Endometrial microvascular endothelial cells (primary cell): Measurements from ENCODE around the gene TMEM273. TPM values are rescaled to one million over a fixed set of nuclear protein-coding genes. Genes with fewer than 3 reads are reported as not detected.

Experiments used
- in situ Hi-C: cut with HindIII; loops from 2 replicates; pipeline ENCODE4 v1.10.0; 2017; ENCODE audit warnings: low sequenced_read_pairs, low pct_unique_long_range_greater_than_20kb; ENCODE audit errors: inconsistent ontology term
- total RNA-seq: library from RNA; depleted of rRNA; stranded (reverse); fragments of >200 nt; gene quantifications from one replicate; pipeline ENCODE4 v1.2.3, GENCODE V29; 2015; ENCODE audit errors: inconsistent ontology term

TMEM273 gene
- total RNA-seq, 1 donor from 2014 or later = 0.19 TPM

DNA sequence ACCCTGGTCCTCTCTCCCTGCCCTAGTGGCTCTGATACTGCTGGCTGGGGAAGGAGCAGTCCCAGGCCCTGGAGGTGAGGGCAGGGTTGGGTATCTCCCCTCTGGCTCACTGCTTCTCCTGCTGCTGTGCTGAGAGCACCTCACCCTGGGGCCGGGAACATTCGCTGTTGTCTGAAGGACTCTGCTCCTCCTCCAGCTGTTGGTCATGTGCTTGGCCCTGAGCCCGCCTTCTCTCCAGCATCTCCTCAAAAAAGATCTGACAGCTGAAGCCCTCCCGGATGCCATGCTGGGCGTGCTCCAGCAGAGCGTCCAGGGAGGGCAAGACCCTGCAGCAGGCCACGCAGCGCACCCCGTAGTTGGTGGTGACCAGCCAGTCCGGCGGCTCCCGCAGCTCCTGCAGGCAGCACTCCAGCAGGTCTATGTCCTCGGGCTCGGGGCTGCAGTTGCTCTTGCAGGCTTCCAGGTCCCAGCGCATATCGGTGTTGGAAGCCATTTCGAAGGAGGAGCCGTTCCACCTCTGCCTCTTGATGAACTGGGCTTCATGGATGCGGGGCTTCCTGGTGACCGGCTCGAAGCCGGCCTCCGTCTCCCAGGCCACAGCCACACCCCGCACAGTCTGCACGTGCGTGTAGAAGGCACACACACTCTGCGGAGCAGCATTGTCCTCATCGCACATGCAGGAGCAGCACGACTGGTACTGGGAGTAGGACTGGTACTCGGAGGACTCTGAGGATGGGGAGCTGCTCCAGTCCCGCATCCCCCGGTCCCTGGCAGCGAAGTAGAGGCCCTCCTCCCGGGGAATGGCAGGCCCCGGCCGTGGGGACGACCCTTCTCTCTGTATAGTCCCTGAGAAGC is 56.5 kb downstream of the TMEM273 start:
- in situ Hi-C loops = no loop called here

DNA sequence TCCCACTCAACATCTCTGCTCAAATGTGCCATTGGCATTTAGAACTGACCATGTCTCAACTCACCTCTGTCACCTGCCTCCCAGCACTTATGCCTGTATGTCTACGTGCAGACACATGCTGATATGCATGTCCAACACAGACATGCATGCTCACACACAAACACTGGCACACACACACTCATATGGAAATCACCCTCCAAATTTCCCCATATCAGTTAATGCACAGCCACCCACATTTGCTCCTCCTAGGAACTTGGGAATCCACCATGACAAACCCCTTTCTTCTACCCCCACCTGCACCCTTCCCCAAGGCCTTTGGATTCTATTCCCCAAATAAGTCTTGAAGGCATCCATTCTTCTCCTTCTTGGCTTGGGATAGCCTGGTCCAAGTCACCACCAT is 58.8 kb downstream of the TMEM273 start:
- in situ Hi-C loops = no loop called here

DNA sequence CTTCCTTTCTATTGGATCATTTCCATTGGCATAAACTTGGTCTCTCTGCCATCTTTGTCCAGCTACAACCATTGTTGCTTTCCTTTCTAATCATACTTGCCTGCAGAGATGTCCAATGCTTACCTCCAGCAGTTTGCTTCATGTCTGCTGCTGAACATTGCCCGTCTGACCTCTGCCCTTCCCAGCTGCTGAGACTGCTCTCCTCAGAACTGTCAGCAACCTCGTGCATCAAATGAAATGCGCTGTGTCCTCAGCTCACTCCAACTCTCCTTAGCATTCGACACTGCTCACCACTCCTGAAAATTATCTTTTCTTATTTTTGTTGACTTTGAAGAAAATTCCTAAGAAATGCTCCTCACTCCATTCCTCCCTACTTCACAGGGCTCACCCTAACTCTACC is 59.3 kb downstream of the TMEM273 start:
- in situ Hi-C loops = no loop called here

DNA sequence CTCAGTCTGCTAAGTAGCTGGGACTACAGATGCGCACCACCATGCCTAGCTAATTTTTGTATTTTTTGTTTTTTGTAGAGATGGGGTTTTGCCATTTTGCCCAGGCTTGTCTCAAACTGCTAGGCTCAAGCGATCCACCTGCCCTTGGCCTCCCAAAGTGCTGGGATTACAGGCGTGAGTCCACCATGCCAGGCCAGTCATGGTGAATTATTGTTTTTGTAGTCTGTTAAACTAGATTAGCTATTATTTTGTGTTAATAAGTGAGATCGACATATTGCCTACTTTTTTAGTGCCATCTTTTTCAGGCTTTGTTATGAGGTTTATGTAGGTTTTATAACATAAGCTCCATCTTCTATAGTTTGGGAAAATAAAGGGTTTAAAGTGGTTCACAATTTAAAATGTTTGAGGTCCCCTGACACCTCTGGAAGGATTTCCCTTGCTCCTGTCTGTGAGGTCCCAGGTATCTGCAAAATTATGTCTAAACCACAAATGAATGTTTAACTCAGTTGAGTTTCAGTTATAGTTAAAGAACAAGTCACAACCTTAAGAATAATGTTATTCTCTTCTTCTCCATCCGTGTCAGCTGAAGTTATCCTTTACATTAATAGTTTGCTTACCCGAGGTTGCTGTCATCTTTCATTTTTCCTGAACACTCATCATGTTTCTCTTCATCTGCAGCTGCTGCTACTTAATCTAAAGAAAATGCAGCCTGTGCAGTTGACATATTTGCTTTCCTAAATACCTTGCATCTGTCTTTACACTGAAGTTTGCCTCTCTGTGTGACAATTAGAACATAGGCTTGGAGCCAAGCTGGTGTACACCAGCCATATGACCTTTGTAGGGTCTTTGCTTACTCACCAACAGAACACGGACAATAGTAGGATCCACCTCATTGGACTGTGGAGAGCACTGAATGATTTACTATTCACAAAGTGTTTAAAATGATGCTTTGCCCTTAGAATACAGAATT is 63.9 kb downstream of the TMEM273 start:
- in situ Hi-C loops = no loop called here

GRCh38 chr10:49120911-49121310 is 67.3 kb downstream of the TMEM273 start:
- in situ Hi-C loops = no loop called here

DNA sequence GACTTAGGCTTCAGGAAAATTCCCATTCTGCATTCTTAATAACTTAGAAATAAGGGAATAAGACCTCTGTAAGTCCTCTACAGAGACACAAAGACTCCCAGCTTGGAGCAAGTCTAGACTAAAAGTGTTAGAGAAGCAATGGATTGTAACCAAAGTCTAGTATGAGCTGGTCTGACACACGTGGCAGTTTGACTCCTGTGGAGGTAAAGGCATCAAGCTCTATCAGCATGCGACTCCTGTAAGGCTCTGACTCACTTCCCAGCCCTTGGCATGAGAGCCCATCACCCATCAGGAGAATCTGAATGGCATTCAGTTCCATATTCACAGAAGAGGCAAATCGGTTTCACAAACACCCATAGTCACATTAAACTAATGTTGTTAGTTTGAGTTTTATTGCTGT is 68.4 kb downstream of the TMEM273 start:
- in situ Hi-C loops = no loop called here

GRCh38 chr10:49118430-49119074 is 69.6 kb downstream of the TMEM273 start:
- in situ Hi-C loops = no loop called here

GRCh38 chr10:49117376-49118070 is 70.7 kb downstream of the TMEM273 start:
- in situ Hi-C loops = no loop called here

DNA sequence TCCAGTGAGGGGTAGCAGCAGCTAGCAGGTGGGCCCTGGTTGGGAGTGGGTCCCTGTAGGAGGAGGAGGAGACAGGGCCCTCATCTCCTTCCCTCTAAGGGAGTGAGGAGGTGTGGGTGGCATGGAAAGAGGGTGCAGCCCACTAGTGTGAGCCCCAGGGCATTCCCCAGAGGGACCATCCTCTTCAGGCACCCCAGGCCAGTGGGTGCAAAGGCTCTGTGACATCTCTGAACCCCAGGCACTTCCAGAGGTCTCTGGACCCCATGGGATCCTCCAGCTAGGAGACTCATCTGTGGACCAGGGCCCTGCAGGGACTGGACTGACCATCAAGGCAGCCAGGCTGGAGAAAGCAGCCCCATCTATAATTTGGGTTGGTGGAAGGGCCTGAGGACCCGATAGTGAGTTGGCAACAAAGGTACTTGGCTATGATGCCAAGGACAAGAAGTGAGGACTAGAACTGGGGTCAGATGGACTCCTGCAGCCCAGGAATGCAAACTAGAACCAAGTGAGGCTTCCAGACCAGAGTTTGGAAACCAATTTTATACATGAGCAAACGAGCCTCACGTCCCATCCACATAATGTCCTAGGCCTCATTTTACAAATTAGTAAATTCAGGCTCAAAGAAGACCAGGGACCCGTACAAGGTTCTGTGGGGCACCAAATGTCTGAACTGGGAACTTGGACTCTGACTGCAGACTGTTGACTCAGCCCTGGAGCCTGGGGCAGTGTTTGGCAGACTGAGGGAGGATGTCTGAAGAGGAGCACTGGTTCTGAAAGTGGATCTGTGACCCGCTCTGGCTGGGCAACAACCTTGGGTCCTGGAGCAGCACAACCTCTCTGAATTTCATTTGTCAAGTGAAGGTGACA is 71.4 kb downstream of the TMEM273 start:
- in situ Hi-C loops = no loop called here

GRCh38 chr10:49115796-49116508 is 72.2 kb downstream of the TMEM273 start:
- in situ Hi-C loops = no loop called here

GRCh38 chr10:49115015-49115795 is 73.0 kb downstream of the TMEM273 start, which contains the start of gene VSTM4:
VSTM4 (minus strand) TSS chr10:49115522; CDS start chr10:49115485, 37 bp downstream.
- in situ Hi-C loops = no loop called here

DNA sequence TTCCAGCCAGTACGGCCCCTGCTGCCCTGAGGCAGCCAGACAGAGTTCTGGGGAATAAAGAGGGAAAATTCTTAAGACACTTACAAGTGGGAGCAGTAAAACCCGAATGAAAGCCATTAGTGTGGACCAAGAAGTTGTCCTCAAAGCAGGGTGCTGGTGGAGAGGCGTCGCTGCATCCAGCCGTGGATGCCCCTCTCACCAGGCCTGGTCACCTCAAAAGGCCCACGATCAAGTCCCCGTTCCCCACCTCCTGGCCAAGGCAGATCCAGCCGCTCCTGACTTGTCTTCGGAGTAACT is 73.5 kb downstream of the TMEM273 start:
- in situ Hi-C loops = no loop called here

- in situ Hi-C loops = no loop called here
Observed at GRCh38 chr10:49113741-49114141, 74.5 kb downstream of the TMEM273 start.

GRCh38 chr10:49112851-49113250 is 75.3 kb downstream of the TMEM273 start:
- in situ Hi-C loops = no loop called here

- in situ Hi-C loops = no loop called here
Observed at GRCh38 chr10:49112098-49112497, 76.1 kb downstream of the TMEM273 start.

- in situ Hi-C loops = no loop called here
Observed at GRCh38 chr10:49111320-49111698, 76.9 kb downstream of the TMEM273 start.
